Measurements from ENCODE around the gene SLC2A11. TPM values are rescaled to one million over a fixed set of nuclear protein-coding genes. Genes with fewer than 3 reads are reported as not detected.

Gene SLC2A11
- total RNA-seq, 4 donors from 2014 or later, result 8.3 to 16.0 (median 14.8) TPM

DNA sequence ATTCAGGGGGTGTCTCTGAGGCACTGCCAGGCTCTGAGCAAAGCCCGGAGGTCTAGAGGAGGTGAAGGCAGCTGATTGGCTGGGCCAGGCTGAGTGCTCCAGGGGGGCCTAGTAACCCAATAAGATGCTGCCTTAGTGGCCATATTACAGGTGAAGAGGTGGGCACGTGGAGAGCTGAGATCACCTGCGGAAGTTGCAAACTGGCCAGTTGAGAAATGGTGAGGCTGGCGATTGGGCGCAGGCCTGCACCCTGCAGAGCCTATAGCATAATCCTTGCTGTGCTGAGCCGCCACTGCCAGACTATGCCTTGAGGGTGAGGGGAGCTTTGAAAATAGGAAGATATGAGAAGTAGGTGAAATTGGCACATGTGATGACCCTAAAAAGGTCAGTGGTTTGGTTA is 40.5 kb upstream of the SLC2A11 start:
- Histone ChIP-seq H3K4me3 (no peak overlapping the region), H3K4me1 (peaks cover 0 to 8% (median 0%) of the 10 kb centered on the region in 4 donors), H3K9me3 (no peaks in the 10 kb centered on the region), H3K27me3 (no peaks in the 10 kb centered on the region), H3K36me3 (peaks cover 0 to 61% (median 0%) of the 10 kb centered on the region in 3 donors), H3K27ac (no peak overlapping the region)
- DNase-seq, result no peak
- no peak for TF ChIP-seq POLR2A (IDR thresholded peaks at IDR 0.05)
- TF ChIP-seq, protein P1, sequence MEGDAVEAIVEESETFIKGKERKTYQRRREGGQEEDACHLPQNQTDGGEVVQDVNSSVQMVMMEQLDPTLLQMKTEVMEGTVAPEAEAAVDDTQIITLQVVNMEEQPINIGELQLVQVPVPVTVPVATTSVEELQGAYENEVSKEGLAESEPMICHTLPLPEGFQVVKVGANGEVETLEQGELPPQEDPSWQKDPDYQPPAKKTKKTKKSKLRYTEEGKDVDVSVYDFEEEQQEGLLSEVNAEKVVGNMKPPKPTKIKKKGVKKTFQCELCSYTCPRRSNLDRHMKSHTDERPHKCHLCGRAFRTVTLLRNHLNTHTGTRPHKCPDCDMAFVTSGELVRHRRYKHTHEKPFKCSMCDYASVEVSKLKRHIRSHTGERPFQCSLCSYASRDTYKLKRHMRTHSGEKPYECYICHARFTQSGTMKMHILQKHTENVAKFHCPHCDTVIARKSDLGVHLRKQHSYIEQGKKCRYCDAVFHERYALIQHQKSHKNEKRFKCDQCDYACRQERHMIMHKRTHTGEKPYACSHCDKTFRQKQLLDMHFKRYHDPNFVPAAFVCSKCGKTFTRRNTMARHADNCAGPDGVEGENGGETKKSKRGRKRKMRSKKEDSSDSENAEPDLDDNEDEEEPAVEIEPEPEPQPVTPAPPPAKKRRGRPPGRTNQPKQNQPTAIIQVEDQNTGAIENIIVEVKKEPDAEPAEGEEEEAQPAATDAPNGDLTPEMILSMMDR (IDR thresholded peaks at IDR 0.05), result no peak

DNA sequence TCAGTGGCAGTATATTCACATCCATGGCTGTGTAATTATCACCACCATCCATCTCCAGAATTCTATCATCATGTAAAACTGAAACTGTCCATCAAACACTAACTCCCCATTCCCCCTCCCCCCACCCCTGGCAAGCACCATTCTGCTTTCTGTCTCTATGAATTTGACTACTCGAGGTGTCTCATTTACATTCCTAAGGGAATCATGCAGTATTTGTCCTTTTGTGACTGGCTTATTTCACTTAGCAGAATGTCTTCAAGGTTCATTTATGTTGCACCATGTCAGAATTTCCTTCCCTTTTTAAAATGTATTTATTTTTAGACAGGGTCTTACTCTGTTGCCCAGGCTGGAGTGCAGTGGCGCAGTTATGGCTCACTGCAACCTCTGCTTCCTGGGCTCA is 39.1 kb upstream of the SLC2A11 start:
- Histone ChIP-seq H3K27ac (no peak overlapping the region), H3K4me3 (no peak overlapping the region), H3K27me3 (no peaks in the 10 kb centered on the region), H3K4me1 (peaks cover 0 to 8% (median 0%) of the 10 kb centered on the region in 4 donors), H3K36me3 (peaks cover 0 to 70% (median 0%) of the 10 kb centered on the region in 3 donors), H3K9me3 (no peaks in the 10 kb centered on the region)
- TF ChIP-seq POLR2A (IDR thresholded peaks at IDR 0.05), result no peak
- TF ChIP-seq, protein P1 (IDR thresholded peaks at IDR 0.05), result no peak
- no peak for DNase-seq

DNA sequence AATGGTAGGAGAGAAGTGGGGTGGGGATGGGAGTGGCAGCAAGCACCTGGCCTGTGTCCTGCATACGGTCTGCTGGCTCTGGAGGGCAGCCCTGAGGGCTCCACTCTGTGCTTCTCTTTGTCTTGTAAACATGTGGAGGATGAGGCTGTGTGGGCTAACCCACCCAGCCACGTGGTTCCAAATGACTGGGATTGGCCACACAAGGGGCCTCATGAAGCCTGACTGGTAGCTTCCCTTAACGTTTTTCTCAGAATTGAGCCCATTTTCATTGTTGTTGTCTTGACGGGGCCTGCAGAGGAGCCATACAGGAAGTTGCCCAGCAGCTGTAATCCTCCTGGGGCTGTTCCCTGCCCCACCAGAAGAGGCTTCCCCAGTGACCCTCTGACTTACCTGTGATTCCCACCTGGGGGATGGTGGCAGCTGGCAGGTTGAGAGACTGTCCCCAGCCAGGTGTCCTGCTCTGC is 36.9 kb upstream of the SLC2A11 start:
- Histone ChIP-seq H3K36me3 (peaks cover 0 to 84% (median 0%) of the 10 kb centered on the region in 3 donors), H3K4me1 (peaks cover 0 to 8% (median 0%) of the 10 kb centered on the region in 4 donors), H3K27ac (peak overlapping the region in 2 of 4 donors; percentile 14 to 55), H3K9me3 (no peaks in the 10 kb centered on the region), H3K27me3 (no peaks in the 10 kb centered on the region), H3K4me3 (no peak overlapping the region)
- peak in 1 of 3 donors; percentile 59 for DNase-seq
- TF ChIP-seq, protein P1 (IDR thresholded peaks at IDR 0.05), result no peak
- no peak for TF ChIP-seq POLR2A (IDR thresholded peaks at IDR 0.05)

DNA sequence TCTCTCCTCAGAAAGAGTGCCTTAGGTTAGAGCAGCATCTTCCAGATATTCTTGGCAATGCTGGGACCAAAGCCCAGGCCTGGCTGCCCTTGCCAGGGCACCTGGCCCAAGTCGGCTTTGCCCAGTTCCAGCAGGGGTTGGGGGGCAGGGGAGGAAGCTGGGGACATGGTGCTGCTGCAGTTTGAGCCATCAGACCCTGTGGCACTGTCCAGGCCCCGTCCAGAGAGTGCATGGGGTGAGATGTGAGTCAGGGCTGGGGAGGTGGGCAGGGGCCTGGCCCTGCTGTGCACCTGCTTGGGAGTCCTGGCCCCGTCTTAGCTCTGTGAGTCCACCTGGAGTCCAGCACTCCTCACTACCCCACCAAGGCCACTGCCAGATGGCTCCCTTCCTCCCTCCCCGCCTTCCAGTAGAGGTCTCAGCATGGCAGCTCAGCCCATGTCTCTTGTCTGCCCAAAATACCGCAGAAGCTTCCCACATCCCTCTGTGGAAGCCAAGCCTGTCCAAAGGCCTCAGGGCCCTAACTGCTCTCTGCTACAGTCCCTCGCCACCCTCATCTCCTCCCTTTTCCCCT is 35.5 kb upstream of the SLC2A11 start:
- Histone ChIP-seq H3K9me3 (no peaks in the 10 kb centered on the region), H3K36me3 (peaks cover 0 to 88% (median 0%) of the 10 kb centered on the region in 3 donors), H3K4me3 (no peak overlapping the region), H3K27me3 (no peaks in the 10 kb centered on the region), H3K27ac (no peak overlapping the region), H3K4me1 (peaks cover 0 to 8% (median 0%) of the 10 kb centered on the region in 4 donors)
- DNase-seq, result peak in 1 of 3 donors; percentile 28
- TF ChIP-seq POLR2A (IDR thresholded peaks at IDR 0.05), result no peak
- TF ChIP-seq, protein P1 (IDR thresholded peaks at IDR 0.05), result no peak

DNA sequence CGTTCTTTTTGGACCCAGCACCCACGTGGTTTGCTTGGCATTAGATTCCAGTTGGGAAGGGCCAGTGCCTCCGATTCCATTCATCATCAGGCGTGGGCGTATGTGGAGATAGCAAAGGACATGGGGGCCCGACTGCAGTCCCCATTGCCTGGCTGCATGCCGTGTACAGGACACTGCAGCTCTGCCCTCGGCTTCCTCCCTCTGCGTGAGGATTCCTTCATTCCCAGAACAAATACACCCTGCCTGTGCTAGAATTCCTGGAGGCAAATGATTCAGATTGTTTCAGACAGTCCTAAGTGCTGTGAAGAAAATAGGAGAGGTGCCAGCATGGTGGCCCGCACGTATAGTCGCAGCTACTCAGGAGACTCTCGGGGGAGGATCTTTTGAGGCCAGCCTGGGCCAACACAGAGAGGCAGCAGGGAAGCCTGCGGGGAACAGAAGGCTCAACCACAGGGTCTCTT is 34.3 kb upstream of the SLC2A11 start:
- Histone ChIP-seq H3K36me3 (peaks cover 0 to 87% (median 0%) of the 10 kb centered on the region in 3 donors), H3K4me3 (no peak overlapping the region), H3K9me3 (no peaks in the 10 kb centered on the region), H3K27me3 (no peaks in the 10 kb centered on the region), H3K27ac (no peak overlapping the region), H3K4me1 (peaks cover 0 to 8% (median 0%) of the 10 kb centered on the region in 4 donors)
- TF ChIP-seq POLR2A (IDR thresholded peaks at IDR 0.05), result no peak
- TF ChIP-seq, protein P1 (IDR thresholded peaks at IDR 0.05), result no peak
- DNase-seq, result peak in 1 of 3 donors; percentile 19
